Epithelial cell of esophagus (primary cell): Measurements from ENCODE around the gene ZC3H6.

Source experiments
- DNase-seq: peaks from one replicate; pipeline ENCODE4 v3.0.0; 2010; ENCODE audit warnings: low read depth
- H3K4me3 ChIP-seq: 2 replicates; pipeline ENCODE4 v1.5.1; 2011; ENCODE audit warnings: mild to moderate bottlenecking, low read length, control low read depth
- TF ChIP-seq, protein P1 (sequence below): IDR thresholded peaks from 2 replicates; pipeline ENCODE4 v1.5.1; 2011; ENCODE audit warnings: low read depth, mild to moderate bottlenecking, low read length, control low read depth, inconsistent platforms; ENCODE audit not compliant: insufficient read depth; ENCODE audit errors: missing control alignments

Gene ZC3H6

DNA sequence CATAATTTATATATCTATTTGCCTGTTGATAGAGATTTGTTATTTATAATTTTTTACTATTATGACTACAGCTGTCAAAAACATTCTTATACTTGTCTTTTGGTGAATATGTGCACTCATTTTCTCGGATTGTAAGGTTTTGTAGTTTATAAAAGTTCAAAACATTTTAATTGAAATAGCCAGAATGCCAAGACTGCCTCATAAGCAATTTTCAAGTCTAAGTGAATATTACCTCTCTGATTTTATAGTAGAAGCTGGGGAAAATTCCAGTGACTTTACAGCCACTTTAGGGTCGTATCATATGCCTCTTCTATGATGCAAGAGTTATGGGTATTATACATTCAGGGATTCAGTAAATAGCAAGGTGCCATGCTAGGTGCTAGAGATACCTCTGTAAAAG is 21.0 kb downstream of the ZC3H6 start:
- TF ChIP-seq, protein P1, sequence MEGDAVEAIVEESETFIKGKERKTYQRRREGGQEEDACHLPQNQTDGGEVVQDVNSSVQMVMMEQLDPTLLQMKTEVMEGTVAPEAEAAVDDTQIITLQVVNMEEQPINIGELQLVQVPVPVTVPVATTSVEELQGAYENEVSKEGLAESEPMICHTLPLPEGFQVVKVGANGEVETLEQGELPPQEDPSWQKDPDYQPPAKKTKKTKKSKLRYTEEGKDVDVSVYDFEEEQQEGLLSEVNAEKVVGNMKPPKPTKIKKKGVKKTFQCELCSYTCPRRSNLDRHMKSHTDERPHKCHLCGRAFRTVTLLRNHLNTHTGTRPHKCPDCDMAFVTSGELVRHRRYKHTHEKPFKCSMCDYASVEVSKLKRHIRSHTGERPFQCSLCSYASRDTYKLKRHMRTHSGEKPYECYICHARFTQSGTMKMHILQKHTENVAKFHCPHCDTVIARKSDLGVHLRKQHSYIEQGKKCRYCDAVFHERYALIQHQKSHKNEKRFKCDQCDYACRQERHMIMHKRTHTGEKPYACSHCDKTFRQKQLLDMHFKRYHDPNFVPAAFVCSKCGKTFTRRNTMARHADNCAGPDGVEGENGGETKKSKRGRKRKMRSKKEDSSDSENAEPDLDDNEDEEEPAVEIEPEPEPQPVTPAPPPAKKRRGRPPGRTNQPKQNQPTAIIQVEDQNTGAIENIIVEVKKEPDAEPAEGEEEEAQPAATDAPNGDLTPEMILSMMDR = no peak
- DNase-seq = no peak
- H3K4me3 ChIP-seq = no peak overlapping the region

DNA sequence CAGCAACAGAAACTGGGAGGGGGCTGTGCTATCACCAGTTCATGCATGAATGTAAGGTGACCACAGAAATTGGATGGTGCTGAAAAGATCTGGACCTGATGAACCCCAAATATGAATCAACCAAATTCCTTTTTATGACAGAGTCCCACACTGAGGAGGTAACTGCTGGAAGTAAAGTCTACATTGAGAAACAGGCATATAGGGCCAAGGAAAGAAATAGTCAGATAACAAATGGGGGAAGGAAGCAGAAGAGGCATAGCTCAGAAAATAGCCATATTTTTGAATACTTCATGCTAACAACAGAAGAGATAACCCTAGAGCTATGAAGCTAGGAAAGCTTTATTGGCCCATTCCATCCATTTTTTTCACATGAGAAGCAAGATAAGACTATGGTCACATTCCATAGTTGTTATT is 25.8 kb downstream of the ZC3H6 start:
- no peak for DNase-seq
- TF ChIP-seq, protein P1 = no peak
- H3K4me3 ChIP-seq = no peak overlapping the region

DNA sequence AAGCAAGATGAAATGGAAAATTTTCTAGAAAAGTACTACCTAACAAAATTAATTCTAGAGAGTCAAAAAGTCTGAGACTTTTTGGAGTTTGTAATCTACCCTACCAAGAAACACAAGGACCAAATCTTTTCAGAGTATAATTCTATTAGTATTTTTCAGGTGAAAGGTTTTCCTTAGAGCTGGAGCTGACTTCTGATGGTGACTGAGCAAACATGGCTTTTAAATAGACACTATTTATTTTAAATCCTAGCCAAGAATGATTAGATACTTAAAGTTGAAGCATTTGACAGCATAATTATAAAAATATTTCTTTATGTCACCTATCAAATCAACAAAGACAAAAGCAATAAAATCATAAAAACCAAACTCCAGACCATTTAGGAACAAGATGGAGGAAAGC is 26.6 kb downstream of the ZC3H6 start:
- no peak overlapping the region for H3K4me3 ChIP-seq
- TF ChIP-seq, protein P1 = no peak
- DNase-seq = no peak

DNA sequence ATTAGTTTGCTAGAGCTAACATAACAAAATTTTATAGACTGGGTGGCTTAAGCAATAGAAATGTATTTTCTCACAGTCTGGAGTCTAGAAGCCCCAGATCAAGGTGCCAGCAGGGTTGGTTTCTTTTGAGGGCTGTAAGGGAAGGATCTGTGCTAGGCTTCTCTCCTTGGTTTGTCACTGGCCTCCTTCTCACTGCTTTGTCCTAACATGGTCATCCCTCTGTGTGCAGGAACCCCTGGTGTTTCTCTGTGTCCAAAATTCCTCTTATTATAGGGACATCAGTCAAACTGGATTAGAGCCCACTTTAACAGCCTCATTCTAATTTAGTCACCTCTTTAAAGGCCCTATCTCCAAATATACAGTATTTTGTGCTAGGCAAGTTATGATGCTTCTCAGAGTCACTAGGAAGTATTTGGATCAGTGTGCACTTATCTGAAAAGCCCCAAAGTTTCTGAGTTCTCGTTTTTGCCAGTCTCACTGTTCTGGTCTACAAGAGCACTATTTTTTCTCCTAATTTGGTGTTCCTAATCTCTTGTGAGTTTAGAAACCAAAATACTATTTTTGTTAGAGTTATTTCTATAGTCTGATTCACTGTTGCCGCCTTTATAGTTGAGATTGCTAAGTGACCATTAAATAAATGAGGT is 29.0 kb downstream of the ZC3H6 start:
- TF ChIP-seq, protein P1 = no peak
- H3K4me3 ChIP-seq = no peak overlapping the region
- DNase-seq = no peak

DNA sequence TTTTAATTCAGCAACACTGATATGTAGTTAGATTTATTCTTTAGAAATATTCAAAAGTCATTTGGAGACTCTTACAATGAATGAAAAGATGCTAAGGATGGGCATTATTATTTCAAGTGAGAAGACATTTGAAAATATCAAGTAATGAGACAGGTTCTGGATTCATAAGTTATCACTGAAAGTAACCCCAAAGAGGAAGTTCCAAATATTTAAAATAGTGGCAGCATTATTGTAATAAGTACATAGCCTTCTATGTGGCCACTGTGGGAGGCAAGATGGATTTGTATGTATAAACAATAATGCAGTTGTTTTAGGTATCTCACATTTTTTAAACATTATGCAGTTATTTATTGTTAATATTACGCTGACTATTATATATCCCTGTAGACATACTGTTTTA is 29.7 kb downstream of the ZC3H6 start:
- TF ChIP-seq, protein P1 = no peak
- DNase-seq = no peak
- H3K4me3 ChIP-seq = no peak overlapping the region

DNA sequence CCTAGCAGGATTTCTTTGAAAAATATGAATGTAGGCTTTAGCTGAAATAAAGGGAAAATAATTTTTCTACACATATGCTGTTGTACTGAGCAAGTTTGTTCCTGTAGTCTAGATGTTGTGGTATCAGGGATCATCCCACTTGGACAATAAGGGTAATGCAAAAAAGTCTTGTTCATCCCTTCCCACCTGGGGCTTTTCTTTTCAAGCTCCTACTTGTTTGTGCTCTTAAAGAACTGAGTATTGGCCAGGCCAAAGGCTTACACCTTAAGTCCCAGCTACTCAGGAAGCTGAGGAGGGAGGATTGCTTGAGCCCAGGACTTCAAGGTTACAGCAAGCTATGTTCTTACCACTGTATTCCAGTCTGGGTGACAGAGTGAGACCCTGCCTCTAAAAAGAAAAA is 35.5 kb downstream of the ZC3H6 start:
- TF ChIP-seq, protein P1 = no peak
- H3K4me3 ChIP-seq = no peak overlapping the region

DNA sequence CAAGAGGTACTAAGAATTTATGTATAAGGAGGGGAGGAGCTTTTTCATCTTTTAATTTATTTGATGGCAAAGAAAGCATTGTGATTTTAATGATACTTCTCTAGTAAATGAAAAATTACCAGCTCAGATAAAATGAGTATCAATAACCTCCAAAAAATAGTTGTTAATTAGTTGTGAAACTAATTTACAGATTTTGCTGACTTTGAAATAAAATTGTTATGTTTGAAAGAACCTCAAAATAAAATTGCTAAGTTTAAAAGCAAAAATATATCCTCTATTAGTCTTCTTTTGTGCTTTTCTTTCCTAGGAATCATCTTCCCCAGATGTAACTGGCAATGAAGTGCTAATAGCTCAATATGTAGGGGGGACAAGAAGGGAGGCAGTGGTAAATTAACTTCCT is 36.5 kb downstream of the ZC3H6 start:
- TF ChIP-seq, protein P1 = no peak
- DNase-seq = no peak
- H3K4me3 ChIP-seq = no peak overlapping the region

More for the DNA sequence above, 35.5 kb downstream of the ZC3H6 start:
- DNase-seq = peak; percentile 65
